Endothelial cell of umbilical vein (primary cell): ENCODE measurements around the gene CCT4.

Experiments
- CTCF ChIP-seq, 2 donors: IDR thresholded peaks; 1 replicate in 1 of 2; 2 replicates in 1 of 2; pipeline ENCODE4 v1.5.1; 2011; ENCODE audit warnings: low read length in 2 of 2, mild to moderate bottlenecking in 2 of 2, moderate library complexity in 2 of 2, control low read depth in 1 of 2, inconsistent platforms in 1 of 2, low read depth in 1 of 2; ENCODE audit not compliant: insufficient read depth in 1 of 2; ENCODE audit errors: extremely low read depth in 1 of 2
- EZH2 ChIP-seq: IDR thresholded peaks from 2 replicates; pipeline ENCODE4 v1.6.1; 2012; ENCODE audit warnings: borderline replicate concordance, low read depth, mild to moderate bottlenecking, moderate library complexity, low read length, inconsistent platforms; ENCODE audit not compliant: severe bottlenecking
- POLR2A ChIP-seq: IDR thresholded peaks from 2 replicates; pipeline ENCODE4 v1.6.1; 2012; ENCODE audit warnings: low read depth, mild to moderate bottlenecking, control low read depth, low read length
- POLR2AphosphoS5 ChIP-seq: IDR thresholded peaks from 2 replicates; pipeline ENCODE4 v1.6.1; 2012; ENCODE audit warnings: low read depth, mild to moderate bottlenecking, control low read depth, low read length, moderate library complexity; ENCODE audit not compliant: insufficient read depth
- TF ChIP-seq, protein P1 (sequence below): IDR thresholded peaks from 2 replicates; pipeline ENCODE4 v1.6.1; 2011; ENCODE audit not compliant: insufficient read depth, insufficient read length

- TF ChIP-seq CTCF (IDR thresholded peaks at IDR 0.05; ENCODE audit: extremely low read depth in 1 of 2, insufficient read depth in 1 of 2, low read depth in 1 of 2, low read length in 2 of 2) (no peak), POLR2A (no peak), POLR2AphosphoS5 (no peak), EZH2 (no peak)
- TF ChIP-seq, protein P1, sequence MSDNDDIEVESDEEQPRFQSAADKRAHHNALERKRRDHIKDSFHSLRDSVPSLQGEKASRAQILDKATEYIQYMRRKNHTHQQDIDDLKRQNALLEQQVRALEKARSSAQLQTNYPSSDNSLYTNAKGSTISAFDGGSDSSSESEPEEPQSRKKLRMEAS: no peak
Measured at GRCh38 chr2:61900281-61900680, 11.8 kb upstream of the CCT4 start.
